Gastroesophageal sphincter (tissue), 3 donors: Measurements from ENCODE around the gene OSGEP.

Source experiments
- CTCF ChIP-seq, 4 experiments: fragments of 200-600 bp in 2 of 4; fragments of 450-650 bp in 2 of 4; sonication (generic) in 1 of 4; IDR thresholded peaks; one replicate each; pipeline ENCODE4 v1.5.1; 2017 to 2019; ENCODE audit warnings: antibody characterized with exemption in 4 of 4, mild to moderate bottlenecking in 2 of 4, moderate library complexity in 2 of 4
- EP300 ChIP-seq: sonication (generic); formaldehyde crosslinking; IDR thresholded peaks from one replicate; pipeline ENCODE4 v1.6.1; 2017; ENCODE audit warnings: antibody characterized with exemption, mild to moderate bottlenecking
- POLR2A ChIP-seq, 2 donors: fragments of 450-650 bp; IDR thresholded peaks; one replicate each; pipeline ENCODE4 v1.6.1; 2017; ENCODE audit warnings: antibody characterized with exemption in 2 of 2, mild to moderate bottlenecking in 2 of 2, moderate library complexity in 1 of 2
- POLR2AphosphoS5 ChIP-seq: sonication (generic); formaldehyde crosslinking; IDR thresholded peaks from one replicate; pipeline ENCODE4 v1.6.1; 2017; ENCODE audit warnings: antibody characterized with exemption

GRCh38 chr14:20482382-20482781 is 27.8 kb upstream of the OSGEP start:
- TF ChIP-seq CTCF (IDR thresholded peaks at IDR 0.05) (no peak), POLR2AphosphoS5 (no peak), POLR2A (IDR thresholded peaks at IDR 0.05) (no peak), EP300 (no peak)
